Right ventricle myocardium inferior (tissue), 1 donor: ENCODE data around the gene PDZK1IP1. TPM values are rescaled to one million over a fixed set of nuclear protein-coding genes. Genes with fewer than 3 reads are reported as not detected.
"Not testable (repeated sequence)": the region's sequence is repeated elsewhere in the genome, so short reads cannot be mapped to it uniquely, and the experiment has no call there.

ENCODE experiments used
- ATAC-seq: fragments of 200-7000 bp; cut with Tn5 transposase; one replicate; pipeline ENCODE4 v1.9.1; 2020; ENCODE audit warnings: mild to moderate bottlenecking, moderate library complexity
- DNase-seq: peaks from one replicate; pipeline ENCODE4 v3.0.0; 2021; ENCODE audit errors: missing footprints
- intact Hi-C: fragments of 100-400 bp; cut with DNase I; formaldehyde crosslinking; loops from one replicate; pipeline ENCODE4 v1.11.0; 2022
- total RNA-seq: library from RNA; stranded (reverse); fragmentation: NEBNext Ultra II Directional; extraction: Animal tissue kit (Norgen Biotek cat#: 25700); gene quantifications from one replicate; pipeline ENCODE4 v1.2.1, GENCODE V29; 2021
- donor health status: DM: no; HTN: yes; CAD: no; lungs with severe emphysema.

Gene PDZK1IP1
- total RNA-seq, 1 donor from 2014 or later, result not detected

DNA sequence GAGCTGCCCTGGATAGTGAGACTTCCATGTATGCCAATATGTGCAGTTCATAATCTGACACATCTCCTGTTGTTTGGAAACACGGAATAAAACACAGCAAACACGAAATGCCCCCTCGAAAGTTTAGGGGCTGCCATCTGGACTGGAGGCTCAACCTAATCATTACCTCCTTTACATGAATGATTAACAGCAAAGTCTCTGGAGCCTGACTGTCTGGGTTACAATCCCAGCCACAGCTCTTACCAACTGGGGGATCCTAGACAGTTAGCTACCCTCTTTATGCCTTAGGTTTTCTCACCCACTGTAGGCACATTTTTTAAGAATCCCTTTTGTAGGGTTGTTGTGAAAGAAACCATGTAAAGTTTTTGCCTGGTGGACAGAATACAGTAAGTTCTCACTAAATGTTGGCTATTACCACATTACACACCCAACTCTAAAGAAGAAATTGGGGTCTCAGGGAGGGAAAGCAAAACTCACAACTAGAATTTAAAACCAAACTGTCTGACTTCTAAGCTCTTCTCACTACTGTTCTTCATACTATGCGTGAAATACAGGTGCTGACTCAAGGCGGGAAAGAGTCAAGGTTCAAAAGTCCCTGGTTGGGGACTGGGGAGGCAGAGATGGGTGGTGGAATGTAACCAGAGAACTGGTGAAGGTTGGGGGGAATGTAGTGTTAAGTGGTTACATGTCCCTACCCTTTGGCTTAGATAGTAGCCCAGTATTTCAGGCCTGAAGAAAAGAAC lies 28.4 kb downstream of the PDZK1IP1 start:
- intact Hi-C loops, result no loop called here
- no peak for DNase-seq
- no peak for ATAC-seq

DNA sequence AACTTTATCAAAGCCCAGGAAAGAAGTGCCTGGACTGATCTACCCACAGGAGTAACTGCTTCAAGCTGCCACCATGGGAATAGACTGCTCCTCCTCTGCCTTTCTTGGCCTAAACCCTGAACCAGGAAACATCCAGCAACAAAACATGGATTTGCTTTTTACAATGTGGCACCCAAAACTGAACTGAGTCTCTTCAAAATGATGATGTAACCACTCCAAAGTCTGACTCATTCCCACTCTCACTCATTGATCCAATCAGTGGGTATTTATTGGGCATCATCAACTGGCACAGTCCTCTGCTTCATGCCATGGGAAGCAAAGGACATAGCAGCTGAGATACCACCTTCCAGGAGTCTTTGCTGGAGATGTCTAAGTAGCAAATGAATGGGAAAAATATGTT lies 29.1 kb downstream of the PDZK1IP1 start:
- intact Hi-C loops, result no loop called here
- ATAC-seq (no peak), DNase-seq (no peak)

DNA sequence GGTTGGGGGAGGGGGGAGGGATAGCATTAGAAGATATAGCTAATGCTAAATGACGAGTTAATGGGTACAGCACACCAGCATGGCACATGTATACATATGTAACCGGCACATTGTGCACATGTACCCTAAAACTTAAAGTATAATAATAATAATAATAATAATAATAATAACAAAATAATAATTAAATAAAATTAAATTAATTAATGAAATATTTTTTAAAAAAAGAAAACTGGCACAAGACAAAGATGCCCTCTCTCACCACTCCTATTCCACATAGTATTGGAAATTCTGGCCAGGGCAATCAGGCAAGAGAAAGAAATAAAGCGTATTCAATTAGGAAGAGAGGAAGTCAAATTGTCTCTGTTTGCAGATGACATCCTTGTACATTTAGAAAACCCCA lies 31.9 kb downstream of the PDZK1IP1 start:
- DNase-seq, intact Hi-C loops, ATAC-seq: not testable (repeated sequence)

DNA sequence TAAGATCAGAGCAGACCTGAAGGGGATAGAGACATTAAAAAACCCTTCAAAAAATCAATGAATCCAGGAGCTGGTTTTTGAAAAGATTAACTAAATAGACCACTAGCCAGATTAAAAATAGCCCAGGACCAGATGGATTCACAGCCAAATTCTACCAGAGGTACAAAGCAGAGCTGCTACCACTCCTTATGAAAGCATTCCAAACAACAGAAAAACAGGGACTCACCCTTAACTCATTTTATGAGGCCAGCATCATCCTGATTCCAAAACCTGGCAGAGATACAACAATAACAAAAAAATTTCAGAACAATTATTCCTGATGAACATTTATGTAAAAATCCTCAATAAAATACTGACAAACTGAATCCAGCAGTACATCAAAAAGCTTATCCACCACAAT lies 33.4 kb downstream of the PDZK1IP1 start:
- ATAC-seq, intact Hi-C loops, DNase-seq: not testable (repeated sequence)

DNA sequence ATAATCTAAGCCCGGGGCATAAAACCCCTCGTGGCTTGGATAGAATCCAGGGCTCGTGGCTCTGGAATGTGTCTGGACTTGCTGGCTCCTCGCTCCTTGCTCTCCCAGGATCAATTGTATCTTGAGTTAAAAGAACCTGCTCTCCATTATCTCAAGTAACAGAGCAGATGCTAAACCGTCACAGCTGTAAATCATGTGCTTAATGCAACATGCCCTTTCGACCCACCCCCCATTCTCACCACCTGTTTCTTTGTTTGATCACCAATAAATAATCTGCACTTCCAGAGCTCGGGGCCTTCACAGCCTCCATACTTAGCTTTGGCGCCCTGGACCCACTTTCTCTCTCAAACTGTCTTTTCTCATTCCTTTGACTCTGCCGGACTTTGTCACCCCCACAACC lies 40.7 kb downstream of the PDZK1IP1 start:
- DNase-seq, ATAC-seq, intact Hi-C loops: not testable (repeated sequence)

DNA sequence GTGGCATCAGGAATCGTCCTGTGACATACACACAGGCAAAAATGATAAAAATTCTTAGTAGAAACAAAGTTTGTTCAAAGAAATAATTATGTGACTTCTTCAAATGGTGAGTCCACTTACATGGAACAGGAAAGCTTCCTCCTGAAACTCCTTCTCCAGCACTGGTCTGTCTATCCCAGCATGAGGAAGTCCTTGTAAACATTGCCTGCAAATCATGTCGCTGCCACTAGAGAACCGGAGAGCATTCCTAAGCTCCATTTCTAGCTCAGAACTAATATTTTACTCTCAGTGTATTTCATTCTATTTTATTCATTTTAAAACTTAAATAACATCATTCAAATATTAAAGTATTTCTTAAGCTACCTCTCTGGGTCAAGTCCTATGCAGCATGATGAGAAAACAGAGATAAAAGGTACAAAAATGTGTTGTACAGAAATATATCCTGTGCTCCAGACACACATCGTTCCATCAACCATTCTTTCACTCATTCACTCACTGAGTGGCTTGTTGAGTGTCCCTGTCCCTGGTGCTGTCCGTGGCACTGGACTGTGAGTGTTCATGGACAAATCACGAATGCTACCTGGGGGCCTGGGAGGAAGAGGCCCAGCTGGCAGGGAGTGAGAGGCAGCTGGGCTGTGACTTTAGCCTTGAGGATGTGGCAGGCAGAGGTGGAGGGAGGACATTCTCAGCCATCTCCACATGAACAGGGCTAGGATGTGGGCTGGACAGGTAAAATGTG lies 42.6 kb downstream of the PDZK1IP1 start:
- DNase-seq, result no peak
- ATAC-seq, result no peak
- intact Hi-C loops, result no loop called here

DNA sequence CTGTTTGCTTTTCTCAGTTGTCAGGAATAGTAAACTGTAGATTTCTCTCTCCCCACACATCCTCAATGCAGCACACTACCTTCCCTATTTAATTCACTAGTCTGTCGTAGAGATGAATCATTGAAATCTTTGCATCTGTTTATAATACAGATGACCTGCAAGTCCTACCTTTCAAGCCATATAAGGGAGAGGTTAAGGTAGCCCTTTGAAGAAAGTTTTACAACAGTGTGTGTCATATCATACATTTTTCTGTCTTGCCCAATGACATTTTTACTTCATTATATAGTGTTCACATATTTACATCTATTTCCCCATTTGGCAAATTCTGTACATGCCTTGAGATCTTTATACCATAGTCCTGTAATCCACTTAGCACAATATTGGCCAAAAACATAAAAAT lies 43.3 kb downstream of the PDZK1IP1 start:
- DNase-seq, intact Hi-C loops, ATAC-seq: not testable (repeated sequence)

DNA sequence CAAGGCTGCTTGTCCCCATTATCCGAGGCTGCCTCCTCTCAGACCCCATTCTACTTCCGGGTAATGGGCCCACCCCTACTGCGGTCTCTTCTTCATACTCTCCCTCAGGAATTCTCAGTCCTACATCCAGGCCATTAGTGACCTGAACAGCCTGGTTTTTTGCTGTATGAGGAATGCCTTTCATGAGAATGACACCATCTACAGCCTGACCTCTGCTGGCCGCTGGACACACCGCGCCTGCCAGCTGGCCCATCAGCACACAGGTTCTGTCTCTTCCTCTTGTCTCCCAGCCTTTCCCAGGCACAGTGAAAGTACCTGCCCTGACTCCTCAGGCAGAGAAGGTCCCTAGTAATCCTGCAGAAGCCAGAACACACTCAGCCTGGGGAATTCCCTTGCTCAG lies 46.2 kb downstream of the PDZK1IP1 start:
- ATAC-seq, DNase-seq, intact Hi-C loops: not testable (repeated sequence)

DNA sequence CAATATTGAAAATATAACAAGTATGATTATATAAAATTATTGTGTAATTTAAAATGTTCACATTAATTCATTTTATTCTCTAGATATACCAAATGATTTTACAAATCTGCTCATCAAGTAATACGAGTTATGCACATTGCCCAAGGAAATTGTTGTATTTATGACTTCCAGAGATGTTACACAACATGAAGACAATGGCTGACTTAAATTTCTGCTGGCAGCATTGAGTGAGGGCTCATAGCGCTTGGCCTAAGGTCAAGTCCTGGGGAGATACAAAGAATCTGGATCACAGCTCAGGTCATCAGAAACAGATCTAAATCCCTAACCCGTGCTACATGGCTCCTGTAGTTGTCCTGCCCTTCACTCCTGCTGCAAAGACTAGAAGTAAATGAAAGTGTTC lies 49.5 kb downstream of the PDZK1IP1 start:
- DNase-seq, intact Hi-C loops, ATAC-seq: not testable (repeated sequence)

DNA sequence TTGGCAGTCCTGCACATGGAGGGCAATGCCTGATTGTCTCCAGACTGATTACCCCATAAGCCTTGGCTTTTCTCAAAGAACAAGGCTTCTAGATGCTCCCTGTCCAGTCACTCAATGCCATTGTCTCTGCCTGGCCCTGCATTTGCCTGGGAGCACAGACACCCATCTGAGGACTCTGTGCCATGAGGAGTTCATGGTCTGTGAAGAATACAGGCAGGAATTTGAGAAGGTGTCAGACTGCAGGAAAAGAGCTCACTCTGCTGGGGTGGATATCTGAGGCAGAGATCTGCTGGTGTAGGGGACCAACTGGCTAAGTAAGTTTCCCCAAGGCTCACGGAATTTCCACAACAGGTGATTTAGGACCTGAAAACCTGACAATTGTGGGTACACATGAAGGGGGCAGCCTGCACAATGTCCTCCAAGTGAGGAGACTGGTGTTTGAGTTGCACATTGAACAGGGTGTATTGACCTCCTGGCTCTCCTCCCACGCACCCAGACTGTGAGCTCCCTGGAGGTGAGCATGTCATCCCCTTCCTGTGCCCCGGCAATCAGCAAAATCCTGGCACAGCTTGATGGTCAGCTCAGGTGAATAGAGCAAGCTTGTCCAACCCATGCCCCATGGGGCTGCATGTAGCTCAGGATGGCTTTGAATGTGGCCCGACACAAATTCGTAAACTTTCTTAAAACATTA lies 51.8 kb downstream of the PDZK1IP1 start:
- intact Hi-C loops, result no loop called here

DNA sequence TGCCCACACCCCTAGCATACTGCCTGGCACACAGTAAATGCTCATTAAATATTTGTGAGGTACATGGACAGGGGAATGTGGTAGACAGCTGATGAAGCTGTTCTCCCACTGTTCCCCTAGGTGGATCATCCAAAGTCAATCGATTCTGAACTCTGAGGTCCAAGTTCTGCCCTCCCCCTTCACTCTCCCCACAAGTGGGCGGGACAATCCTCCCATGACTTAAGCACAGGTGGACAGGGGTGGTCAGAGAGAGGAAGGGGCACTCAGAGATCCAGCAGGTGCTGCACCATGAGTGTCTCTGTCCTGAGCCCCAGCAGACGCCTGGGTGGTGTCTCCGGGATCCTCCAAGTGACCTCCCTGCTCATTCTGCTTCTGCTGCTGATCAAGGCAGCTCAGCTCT lies 52.6 kb downstream of the PDZK1IP1 start, which contains the start of gene CYP4A22:
Gene CYP4A22, plus strand, starts transcription at position 244 of the 400 bp plus-strand sequence. Its CDS starts 45 bp downstream, at position 289.
- DNase-seq (no peak), ATAC-seq (no peak)
- intact Hi-C loops, result no loop called here

More for the DNA sequence above, 51.8 kb downstream of the PDZK1IP1 start:
- no peak for DNase-seq
- ATAC-seq, result no peak

Other genes starting within 250 kb of the PDZK1IP1 start
- gene CYP4A11, start 248.6 kb downstream of the PDZK1IP1 start, total RNA-seq, result not detected
- 1.5 TPM for gene CYP4X1, start 166.4 kb downstream of the PDZK1IP1 start, total RNA-seq
- 0.97 TPM for gene CYP4Z1, start 122.8 kb downstream of the PDZK1IP1 start, total RNA-seq
- not detected for gene CYP4A22, start 52.6 kb downstream of the PDZK1IP1 start, total RNA-seq
- gene TAL1, start 42.2 kb upstream of the PDZK1IP1 start, total RNA-seq, result 3.5 TPM
- 0.73 TPM for gene STIL, start 124.1 kb upstream of the PDZK1IP1 start, total RNA-seq
- 77.4 TPM for gene CMPK1, start 143.8 kb upstream of the PDZK1IP1 start, total RNA-seq
- not detected for gene FOXE3, start 226.2 kb upstream of the PDZK1IP1 start, total RNA-seq
- gene FOXD2, start 248.0 kb upstream of the PDZK1IP1 start, total RNA-seq, result 0.05 TPM